SH-SY5Y (cell line): ENCODE data around the gene CLCNKB.

ENCODE experiments used
- GATA2 ChIP-seq: IDR thresholded peaks from 2 replicates; pipeline ENCODE4 v1.6.1; 2011; ENCODE audit warnings: mild to moderate bottlenecking, low read depth, low read length
- GATA3 ChIP-seq: IDR thresholded peaks from 2 replicates; pipeline ENCODE4 v1.6.1; 2011; ENCODE audit warnings: low read depth, mild to moderate bottlenecking, low read length, moderate library complexity

DNA sequence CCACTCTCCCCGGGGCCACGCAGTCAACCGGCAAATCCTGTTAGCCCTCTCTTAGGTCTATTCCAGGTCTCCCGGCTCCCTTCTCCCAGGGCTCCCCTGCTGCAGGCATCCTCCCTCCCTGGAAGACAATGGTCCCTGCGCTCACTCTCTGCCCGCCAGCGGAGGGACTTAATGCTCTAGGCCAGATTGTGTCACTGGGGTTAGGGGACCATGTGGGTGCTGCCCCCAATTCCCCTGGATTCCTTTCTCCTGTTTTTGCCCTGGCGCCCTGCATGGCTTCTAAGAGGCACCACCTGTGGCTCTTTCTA, 21.6 kb downstream of the CLCNKB start:
- no peak for TF ChIP-seq GATA2
- no peak for TF ChIP-seq GATA3
